H1 (cell line): ENCODE measurements around the gene KLHL2. TPM values are rescaled to one million over a fixed set of nuclear protein-coding genes. Genes with fewer than 3 reads are reported as not detected.

Source experiments
- CTCF ChIA-PET: fragments of 300-600 bp; sonication (Branson Sonifier 250); formaldehyde crosslinking; loops from one replicate; lab custom pipeline; 2021; ENCODE audit not compliant: partially characterized antibody; lab: Charles Lee
- POLR2A ChIA-PET: fragments of 300-600 bp; sonication (Branson Sonifier 250); formaldehyde crosslinking; loops from one replicate; lab custom pipeline; 2021; ENCODE audit warnings: inconsistent platforms; ENCODE audit not compliant: partially characterized antibody; lab: Charles Lee
- DNase-seq, 2 experiments: peaks; one replicate each; pipeline versions ENCODE4 v3.0.0 to v3.0.0-alpha.2; 2010 to 2022; ENCODE audit warnings: low spot score in 2 of 2, low read depth in 1 of 2, mixed read lengths in 1 of 2
- FAIRE-seq: peaks from 2 replicates; lab custom pipeline; 2011; peaks lifted over from hg19 to GRCh38; lab: Jason Lieb, UNC
- H2AFZ ChIP-seq: 2 replicates; pipeline ENCODE4 v1.8.1; 2012; ENCODE audit warnings: low read length, inconsistent platforms
- H2AK5ac ChIP-seq: 2 replicates; pipeline ENCODE4 v1.6.1; 2013; ENCODE audit warnings: low read depth, low read length
- H2BK120ac ChIP-seq: replicated peaks from 2 replicates; pipeline ENCODE3; 2013; ENCODE audit warnings: low read depth, low read length, inconsistent platforms
- H2BK12ac ChIP-seq: 2 replicates; pipeline ENCODE4 v1.6.1; 2013; ENCODE audit warnings: low read depth, low read length
- H2BK15ac ChIP-seq: 2 replicates; pipeline ENCODE4 v1.6.1; 2013; ENCODE audit warnings: low read length
- H2BK20ac ChIP-seq: 2 replicates; pipeline ENCODE4 v1.6.1; 2013; ENCODE audit warnings: low read length
- H2BK5ac ChIP-seq: 2 replicates; pipeline ENCODE4 v1.6.1; 2013; ENCODE audit warnings: low read depth, low read length
- H3K14ac ChIP-seq: 2 replicates; pipeline ENCODE4 v1.6.1; 2013; ENCODE audit warnings: inconsistent platforms; ENCODE audit not compliant: insufficient read length
- H3K18ac ChIP-seq: 2 replicates; pipeline ENCODE4 v1.6.1; 2013; ENCODE audit warnings: low read length; ENCODE audit errors: extremely low read depth
- H3K23ac ChIP-seq: 2 replicates; pipeline ENCODE4 v1.6.1; 2013; ENCODE audit warnings: inconsistent platforms; ENCODE audit not compliant: insufficient read length
- H3K23me2 ChIP-seq: 2 replicates; pipeline ENCODE4 v1.6.1; 2013; ENCODE audit warnings: low read depth, low read length
- H3K27ac ChIP-seq: 2 replicates; pipeline ENCODE4 v1.6.1; 2011; ENCODE audit warnings: low read depth, low read length, inconsistent platforms
- H3K27me3 ChIP-seq, 4 experiments: replicated peaks in 1 of 4; 1 replicate in 1 of 4; 2 replicates in 3 of 4; pipeline versions ENCODE4 v1.6.1 to v1.8.1; 2011 to 2013; ENCODE audit warnings: low read length in 3 of 4, mild to moderate bottlenecking in 3 of 4, inconsistent platforms in 2 of 4, mixed read lengths in 2 of 4, moderate library complexity in 1 of 4; ENCODE audit not compliant: control insufficient read depth in 3 of 4, insufficient read depth in 3 of 4; ENCODE audit errors: extremely low read depth in 1 of 4
- H3K36me3 ChIP-seq, 4 experiments: 2 replicates each; pipeline versions ENCODE4 v1.6.1 to v1.8.1; 2011 to 2013; ENCODE audit warnings: mild to moderate bottlenecking in 4 of 4, low read length in 3 of 4, moderate library complexity in 2 of 4, control low read depth in 1 of 4, inconsistent platforms in 1 of 4; ENCODE audit not compliant: insufficient read depth in 4 of 4, control insufficient read depth in 2 of 4
- H3K4ac ChIP-seq: replicated peaks from 2 replicates; pipeline ENCODE3; 2013; ENCODE audit warnings: low read length, low read depth, mixed read lengths, inconsistent platforms; ENCODE audit not compliant: insufficient read length
- H3K4me1 ChIP-seq, 4 experiments: replicated peaks in 1 of 4; 1 replicate in 1 of 4; 2 replicates in 3 of 4; pipeline versions ENCODE4 v1.6.1 to v1.8.1; 2011 to 2013; ENCODE audit warnings: low read length in 3 of 4, inconsistent platforms in 2 of 4, mixed read lengths in 1 of 4; ENCODE audit not compliant: insufficient read depth in 4 of 4, control insufficient read depth in 3 of 4
- H3K4me2 ChIP-seq, 2 experiments: 2 replicates each; pipeline versions ENCODE4 v1.6.1 to v1.8.1; 2011 to 2013; ENCODE audit warnings: low read depth in 2 of 2, low read length in 2 of 2, control low read depth in 1 of 2, inconsistent platforms in 1 of 2, mild to moderate bottlenecking in 1 of 2; ENCODE audit not compliant: insufficient read depth in 1 of 2
- H3K4me3 ChIP-seq, 4 experiments: fragments of 200-600, 300-600 bp in 1 of 4; sonication (generic), shearing (Covaris generic), sonication (Bioruptor Twin) in 1 of 4; 2 replicates each; pipeline versions ENCODE4 v1.5.1 to v1.8.1; 2011 to 2016; ENCODE audit warnings: low read length in 4 of 4, low read depth in 3 of 4, control low read depth in 2 of 4, inconsistent platforms in 2 of 4, mild to moderate bottlenecking in 2 of 4, mixed read lengths in 1 of 4, moderate library complexity in 1 of 4; ENCODE audit not compliant: insufficient read depth in 2 of 4; ENCODE audit errors: extremely low read depth in 1 of 4
- H3K56ac ChIP-seq: replicated peaks from 2 replicates; pipeline ENCODE3; 2013; ENCODE audit warnings: low read depth, mild to moderate bottlenecking, mixed read lengths, low read length, inconsistent platforms; ENCODE audit not compliant: insufficient read length
- H3K79me1 ChIP-seq: 2 replicates; pipeline ENCODE4 v1.6.1; 2013; ENCODE audit warnings: low read depth, low read length, control low read depth
- H3K79me2 ChIP-seq, 2 experiments: 2 replicates each; pipeline versions ENCODE4 v1.6.1 to v1.8.1; 2012 to 2013; ENCODE audit warnings: low read length in 2 of 2, mild to moderate bottlenecking in 2 of 2, inconsistent platforms in 1 of 2; ENCODE audit not compliant: insufficient read depth in 2 of 2, control insufficient read depth in 1 of 2
- H3K9ac ChIP-seq, 4 experiments: replicated peaks in 1 of 4; 1 replicate in 1 of 4; 2 replicates in 3 of 4; pipeline versions ENCODE4 v1.6.1 to v1.8.1; 2011 to 2013; ENCODE audit warnings: low read depth in 3 of 4, low read length in 3 of 4, control low read depth in 2 of 4, mild to moderate bottlenecking in 2 of 4, moderate library complexity in 2 of 4, inconsistent platforms in 1 of 4; ENCODE audit errors: extremely low read depth in 1 of 4
- H3K9me3 ChIP-seq, 2 experiments: 2 replicates each; pipeline versions ENCODE4 v1.6.1 to v1.8.1; 2012 to 2013; ENCODE audit warnings: mild to moderate bottlenecking in 2 of 2, moderate library complexity in 2 of 2, control low read depth in 1 of 2, inconsistent platforms in 1 of 2, low read depth in 1 of 2, low read length in 1 of 2, mixed read lengths in 1 of 2; ENCODE audit not compliant: insufficient read depth in 2 of 2
- H4K20me1 ChIP-seq, 2 experiments: replicated peaks in 1 of 2; 2 replicates each; pipeline versions ENCODE3 to v1.8.1; 2011 to 2013; ENCODE audit warnings: inconsistent platforms in 2 of 2, low read length in 2 of 2, mild to moderate bottlenecking in 1 of 2; ENCODE audit not compliant: insufficient read depth in 2 of 2, control insufficient read depth in 1 of 2
- H4K5ac ChIP-seq: 2 replicates; pipeline ENCODE4 v1.6.1; 2013; ENCODE audit warnings: low read length, low read depth, mixed read lengths, inconsistent platforms; ENCODE audit not compliant: insufficient read length
- H4K8ac ChIP-seq: 2 replicates; pipeline ENCODE4 v1.8.0; 2013; ENCODE audit warnings: mild to moderate bottlenecking, moderate library complexity, low read length, inconsistent platforms; ENCODE audit not compliant: insufficient read depth; ENCODE audit errors: extremely low read depth
- H4K91ac ChIP-seq: replicated peaks from 2 replicates; pipeline ENCODE3; 2013; ENCODE audit warnings: low read length, mixed read lengths, inconsistent platforms; ENCODE audit not compliant: insufficient read length
- BACH1 ChIP-seq: IDR thresholded peaks from 2 replicates; pipeline ENCODE4 v1.6.1; 2012; ENCODE audit warnings: low read length, improper control_type of control experiment
- JUN ChIP-seq: IDR thresholded peaks from 2 replicates; pipeline ENCODE4 v1.6.1; 2011; ENCODE audit warnings: low read depth, mild to moderate bottlenecking, improper control_type of control experiment, low read length
- JUND ChIP-seq: IDR thresholded peaks from 2 replicates; pipeline ENCODE4 v1.6.1; 2011; ENCODE audit warnings: mild to moderate bottlenecking, improper control_type of control experiment, low read length
- MAFK ChIP-seq: IDR thresholded peaks from 2 replicates; pipeline ENCODE4 v1.6.1; 2012; ENCODE audit warnings: low read depth, mild to moderate bottlenecking, improper control_type of control experiment, low read length
- MAX ChIP-seq: IDR thresholded peaks from 2 replicates; pipeline ENCODE4 v1.6.1; 2012; ENCODE audit warnings: inconsistent platforms
- SP4 ChIP-seq: IDR thresholded peaks from 2 replicates; pipeline ENCODE4 v1.6.1; 2012; ENCODE audit warnings: low read length, inconsistent platforms
- TEAD4 ChIP-seq: IDR thresholded peaks from 2 replicates; pipeline ENCODE4 v1.6.1; 2012; ENCODE audit warnings: low read depth, low read length, inconsistent platforms, mixed read lengths
- WGBS, 2 experiments: shearing (Covaris generic) in 1 of 2; methylation state at CpG; one replicate each; pipeline versions ENCODE4 v1.1.6 to v1.1.7; 2013 to 2015; ENCODE audit warnings: low lambda C conversion rate in 2 of 2, mixed read lengths in 2 of 2, inconsistent platforms in 1 of 2, low coverage in 1 of 2, missing lambda C conversion rate in 1 of 2; ENCODE audit not compliant: insufficient replicate concordance in 2 of 2, insufficient coverage in 1 of 2, insufficient read length in 1 of 2; ENCODE audit errors: extremely low coverage in 1 of 2, missing lambda C conversion rate in 1 of 2; 5-methylcytosine and 5-hydroxymethylcytosine counted together
- polyA plus RNA-seq, 7 experiments: library from polyadenylated mRNA; depleted of rRNA in 3 of 7; stranded (reverse) in 5 of 7; unstranded in 2 of 7; fragments of >200 nt in 5 of 7; fragments of 200-250 nt in 2 of 7; gene quantifications; 1 replicate in 5 of 7; 2 replicates in 1 of 7; 4 replicates in 1 of 7; pipeline versions ENCODE4 v1.2.1 to v1.2.3, GENCODE V29; 2011 to 2013; ENCODE audit warnings: missing spikeins in 2 of 7, mixed read lengths in 2 of 7
- total RNA-seq: library from RNA; stranded (reverse); fragmentation: NEBNext Ultra II Directional; extraction: Animal tissue kit (Norgen Biotek cat#: 25700); gene quantifications from 2 replicates; pipeline ENCODE4 v1.2.1, GENCODE V29; 2021

KLHL2 gene
- total and polyA plus RNA-seq, 2 of the 8 experiments (the other 6 are each of a cell fraction or from before 2014, with no cell fraction given): 5.2 to 12.0 TPM

GRCh38 chr4:165325732-165326512, 118.6 kb downstream of the KLHL2 start:
- no peak overlapping the region for H3K14ac ChIP-seq
- H3K79me1 ChIP-seq: no peaks in the 10 kb centered on the region; the same call in 1 of the 2 replicates
- H2BK5ac ChIP-seq: peak overlapping the region; percentile 64
- ChIA-PET CTCF (interaction anchor here (1.0 to 2.8 kb wide), 2 partner anchors 159 to 195 kb away, joined by 3 to 12 read pairs; no protein-coding TSS in a partner anchor), POLR2A (interaction anchor here (0.6 to 2.1 kb wide), 6 partner anchors 9 to 204 kb away, joined by 3 to 9 read pairs (median 3); no protein-coding TSS in a partner anchor)
- 0 out of 7 replicates have a peak overlapping the region, but pooled peaks of 1 of the 4 experiments have one; percentile 5 for H3K9ac ChIP-seq
- no peaks in the 10 kb centered on the region for H3K27me3 ChIP-seq
- 0 out of 2 replicates have a peak overlapping the region, but pooled peaks have one; percentile 6 for H4K8ac ChIP-seq
- H3K27ac ChIP-seq: no peak overlapping the region
- no peaks in the 10 kb centered on the region for H3K9me3 ChIP-seq
- peak overlapping the region; percentile 68 for H2BK120ac ChIP-seq
- no peak overlapping the region; the same call in 1 of the 2 replicates for H3K18ac ChIP-seq
- H4K91ac ChIP-seq: peak overlapping the region; percentile 77
- H3K23me2 ChIP-seq: peaks cover 3% of the 10 kb centered on the region
- peak; percentile 69 for FAIRE-seq
- H3K4me3 ChIP-seq: peak overlapping the region in 2 of 4 experiments; percentile 92 to 93; a peak in 3 of 8 replicates
- no peak overlapping the region for H2BK15ac ChIP-seq
- WGBS, 2 experiments: 68% methylated on average over 8 of the region's 8 CpGs; no CpG with 5 or more reads in 1 of the 2 experiments
- H3K79me2 ChIP-seq: peaks cover 31 to 34% of the 10 kb centered on the region in 2 experiments
- TF ChIP-seq MAX (no peak), MAFK (peak; percentile 93), JUN (0 out of 2 replicates have a peak, but pooled peaks have one; percentile 24), SP4 (no peak), JUND (peak; percentile 52; the same call in 1 of the 2 replicates), BACH1 (peak; percentile 99), TEAD4 (0 out of 2 replicates have a peak, but pooled peaks have one; percentile 39)
- H4K5ac ChIP-seq: no peak overlapping the region
- no peak overlapping the region for H3K4ac ChIP-seq
- H3K4me1 ChIP-seq: peaks cover 5 to 9% (median 7%) of the 10 kb centered on the region in 4 experiments
- H3K23ac ChIP-seq: no peak overlapping the region
- peak overlapping the region; percentile 62 for H3K56ac ChIP-seq
- peak overlapping the region; percentile 78 to 90 for H3K4me2 ChIP-seq
- peak in 1 of 2 experiments; percentile 49 for DNase-seq
- H2BK12ac ChIP-seq: peak overlapping the region; percentile 60; the same call in 1 of the 2 replicates
- peak overlapping the region; percentile 54 for H2AK5ac ChIP-seq
- no peak overlapping the region; the same call in 1 of the 2 replicates for H2BK20ac ChIP-seq
- H3K36me3 ChIP-seq: peaks cover 0 to 9% (median 3%) of the 10 kb centered on the region in 4 experiments; a peak in 2 of 8 replicates
- H2AFZ ChIP-seq: peak overlapping the region; percentile 42; the same call in 1 of the 2 replicates
- peaks cover 12% of the 10 kb centered on the region in 2 experiments for H4K20me1 ChIP-seq
